Measurements from ENCODE around the gene RTTN. TPM values are rescaled to one million over a fixed set of nuclear protein-coding genes. Genes with fewer than 3 reads are reported as not detected.

The RTTN gene
- total and polyA plus RNA-seq, 2 of the 4 experiments (the other 2 are of a cell fraction) = 5.8 to 19.9 TPM

GRCh38 chr18:70195852-70196434 is 9.5 kb downstream of the RTTN start:
- 51% methylated on average over 2 of the region's 5 CpGs; no CpG with 5 or more reads in 1 of the 2 experiments for WGBS, 2 experiments (ENCODE audit: extremely low coverage in 2 of 2, insufficient read length in 1 of 2)

More at GRCh38 chr18:70195852-70196434, 9.5 kb downstream of the RTTN start:
- Histone ChIP-seq H3K9me1 (ENCODE audit: insufficient read depth, low read length) (no peaks in the 10 kb centered on the region), H3K56ac (ENCODE audit: extremely low read depth, insufficient read depth, low read length) (no peak overlapping the region), H3K23ac (ENCODE audit: low read depth, low read length) (no peak overlapping the region), H2BK15ac (ENCODE audit: low read depth, low read length) (no peak overlapping the region), H3K27ac (ENCODE audit: insufficient read depth, low read length) (no peak overlapping the region), H3K9me3 (ENCODE audit: control insufficient read depth, insufficient read depth, low read length) (no peaks in the 10 kb centered on the region), H3K79me1 (ENCODE audit: low read depth in 1 of 2, low read length in 2 of 2) (peaks cover 0 to 4% of the 10 kb centered on the region in 2 experiments; a peak in 2 of 4 replicates), H2AFZ (replicated peaks; ENCODE audit: low read length, poor library complexity) (no peak overlapping the region), H3K9ac (ENCODE audit: low read depth, low read length) (no peak overlapping the region), H3K4me3 (ENCODE audit: insufficient read depth, low read depth, low read length) (no peak overlapping the region), H2BK5ac (ENCODE audit: low read depth, low read length, poor library complexity, severe bottlenecking) (no peak overlapping the region), H4K5ac (ENCODE audit: low read depth, low read length) (no peak overlapping the region), H4K20me1 (ENCODE audit: insufficient read depth, low read length) (no peaks in the 10 kb centered on the region), H3K4me1 (ENCODE audit: control insufficient read depth, insufficient read depth, low read length) (no peaks in the 10 kb centered on the region), H2BK120ac (ENCODE audit: low read depth, low read length) (no peak overlapping the region), H2AK5ac (ENCODE audit: low read depth, low read length) (no peak overlapping the region), H3K4me2 (ENCODE audit: low read depth, low read length) (no peak overlapping the region), H3K18ac (ENCODE audit: low read depth, low read length) (no peak overlapping the region), H3K27me3 (ENCODE audit: control insufficient read depth, insufficient read depth, low read length) (no peaks in the 10 kb centered on the region), H3K36me3 (ENCODE audit: control insufficient read depth, insufficient read depth, low read length) (peaks cover 8% of the 10 kb centered on the region), H4K8ac (ENCODE audit: low read depth in 2 of 2, low read length in 2 of 2) (no peak overlapping the region), H4K91ac (ENCODE audit: insufficient read depth, low read depth, low read length) (no peak overlapping the region), H2AK9ac (replicated peaks; ENCODE audit: low read depth, low read length, poor library complexity) (no peak overlapping the region), H3K4ac (ENCODE audit: low read depth, low read length) (no peak overlapping the region), H2BK20ac (ENCODE audit: low read depth, low read length) (no peak overlapping the region), H3K14ac (replicated peaks; ENCODE audit: low read depth, low read length) (no peak overlapping the region)
- dilution Hi-C loops (cut with HindIII; ENCODE audit: low sequenced_read_pairs, unreplicated experiment) (loop anchor here (25.0 kb wide), 1 partner anchor 241 kb away; no protein-coding TSS in a partner anchor), intact Hi-C loops (cut with micrococcal nuclease) (loop anchor here (1.0 kb wide), 3 partner anchors 238 to 258 kb away; no protein-coding TSS in a partner anchor), in situ Hi-C loops (cut with MboI; ENCODE audit: low sequenced_read_pairs) (loop anchor here (5.0 kb wide), 1 partner anchor 236 kb away; no protein-coding TSS in a partner anchor)
- DNase-seq (peak; percentile 70), ATAC-seq (ENCODE audit: low read depth) (peak; percentile 72)
- CTCF ChIA-PET = interaction anchor here (0.7 to 2.2 kb wide), 9 partner anchors 11 to 257 kb away, joined by 3 to 14 read pairs (median 4); no protein-coding TSS in a partner anchor
- TF ChIP-seq CTCF (conservative IDR thresholded peaks at IDR 0.05; ENCODE audit: low read depth, low read length) = peak; percentile 82
- peak; percentile 87 for TF ChIP-seq RAD21 (IDR thresholded peaks at IDR 0.05; ENCODE audit: low read length)
- peak; percentile 69 for TF ChIP-seq CEBPB (IDR thresholded peaks at IDR 0.05; ENCODE audit: low read depth, low read length)
- peak; percentile 95 for TF ChIP-seq SMC3 (IDR thresholded peaks at IDR 0.05; ENCODE audit: low read depth, low read length)
- TF ChIP-seq ELK1 (IDR thresholded peaks at IDR 0.05; ENCODE audit: borderline replicate concordance, low read depth, low read length) = no peak
- TF ChIP-seq NFE2L2 (IDR thresholded peaks at IDR 0.05; ENCODE audit: low read depth, low read length) = no peak
- BruUV-seq (replicated peaks) = no TSS peak
- POLR2A ChIA-PET (ENCODE audit: unreplicated experiment) = no interaction called here
